GM18517 (cell line): ENCODE results near the gene MYRIP.
"Not testable (repeated sequence)": the region's sequence is repeated elsewhere in the genome, so short reads cannot be mapped to it uniquely, and the experiment has no call there.

Experiments used
- ATAC-seq: cut with Tn5 transposase; IDR thresholded peaks from one replicate; pipeline ENCODE4 v1.9.1; 2021; ENCODE audit warnings: mild to moderate bottlenecking, moderate library complexity; ENCODE audit not compliant: unreplicated experiment

MYRIP gene

GRCh38 chr3:39805650-39806049, 3.8 kb upstream of the MYRIP start:
- no peak for ATAC-seq

GRCh38 chr3:39806820-39807219, 2.6 kb upstream of the MYRIP start:
- no peak for ATAC-seq

GRCh38 chr3:39808467-39809180, 785 bp upstream of the MYRIP start:
- ATAC-seq: peak; percentile 27

GRCh38 chr3:39809995-39810595, 686 bp downstream of the MYRIP start:
- no peak for ATAC-seq

- ATAC-seq: no peak
Observed at GRCh38 chr3:39810647-39811161, 1.3 kb downstream of the MYRIP start.

GRCh38 chr3:39811561-39811960, 2.2 kb downstream of the MYRIP start:
- no peak for ATAC-seq

GRCh38 chr3:39812537-39812936, 3.1 kb downstream of the MYRIP start:
- ATAC-seq: no peak

GRCh38 chr3:39814007-39814406, 4.6 kb downstream of the MYRIP start:
- ATAC-seq: no peak

GRCh38 chr3:39819899-39820298, 10.5 kb downstream of the MYRIP start:
- no peak for ATAC-seq

GRCh38 chr3:39833764-39834163, 24.4 kb downstream of the MYRIP start:
- ATAC-seq: not testable (repeated sequence)

- no peak for ATAC-seq
Observed at GRCh38 chr3:39839484-39839883, 30.1 kb downstream of the MYRIP start.

GRCh38 chr3:39843440-39843839, 34.0 kb downstream of the MYRIP start:
- no peak for ATAC-seq

- no peak for ATAC-seq
Observed at GRCh38 chr3:39848365-39848764, 39.0 kb downstream of the MYRIP start.

GRCh38 chr3:39849992-39850715, 40.7 kb downstream of the MYRIP start:
- ATAC-seq: no peak

- no peak for ATAC-seq
Observed at GRCh38 chr3:39850716-39851032, 41.3 kb downstream of the MYRIP start.

GRCh38 chr3:39855517-39855916, 46.1 kb downstream of the MYRIP start:
- no peak for ATAC-seq

GRCh38 chr3:39869890-39870289, 60.5 kb downstream of the MYRIP start:
- no peak for ATAC-seq

GRCh38 chr3:39870706-39871105, 61.3 kb downstream of the MYRIP start:
- ATAC-seq: no peak

- ATAC-seq: no peak
Observed at GRCh38 chr3:39879581-39879980, 70.2 kb downstream of the MYRIP start.

GRCh38 chr3:39882111-39882510, 72.7 kb downstream of the MYRIP start:
- ATAC-seq: no peak

- ATAC-seq: no peak
Observed at GRCh38 chr3:39892068-39892467, 82.7 kb downstream of the MYRIP start.

GRCh38 chr3:39896184-39896583, 86.8 kb downstream of the MYRIP start:
- ATAC-seq: no peak
